Lower lobe of right lung (tissue), 2 donors: Measurements from ENCODE around the gene NEK8. TPM values are rescaled to one million over a fixed set of nuclear protein-coding genes. Genes with fewer than 3 reads are reported as not detected.

ENCODE experiments used
- ATAC-seq, 2 donors: fragments of 200-7000 bp; cut with Tn5 transposase; one replicate each; pipeline ENCODE4 v1.9.1; 2020 to 2022; ENCODE audit warnings: mild to moderate bottlenecking in 2 of 2, moderate library complexity in 2 of 2
- DNase-seq: peaks from one replicate; pipeline ENCODE4 v3.0.0-alpha.2; 2020
- H3K27ac ChIP-seq: fragments of 200-600 bp; one replicate; pipeline ENCODE4 v1.8.0; 2022
- H3K27me3 ChIP-seq: fragments of 200-600 bp; one replicate; pipeline ENCODE4 v1.8.0; 2022; ENCODE audit warnings: low read depth
- H3K36me3 ChIP-seq: fragments of 200-600 bp; one replicate; pipeline ENCODE4 v1.8.0; 2022; ENCODE audit warnings: mild to moderate bottlenecking
- H3K4me1 ChIP-seq: fragments of 200-600 bp; one replicate; pipeline ENCODE4 v1.8.0; 2022
- H3K4me3 ChIP-seq: fragments of 200-600 bp; one replicate; pipeline ENCODE4 v1.8.0; 2022; ENCODE audit warnings: mild to moderate bottlenecking
- H3K9me3 ChIP-seq: fragments of 200-600 bp; one replicate; pipeline ENCODE4 v1.8.0; 2022
- intact Hi-C: fragments of 100-400 bp; cut with DNase I; formaldehyde crosslinking; loops from one replicate; pipeline ENCODE4 v1.11.0; 2022
- total RNA-seq: library from RNA; stranded (reverse); fragmentation: NEBNext Ultra II Directional; extraction: Animal tissue kit (Norgen Biotek cat#: 25700); gene quantifications from one replicate; pipeline ENCODE4 v1.2.1, GENCODE V29; 2021
- TF ChIP-seq, protein P1 (sequence below): fragments of 200-600 bp; IDR thresholded peaks from one replicate; pipeline ENCODE4 v1.8.0; 2022; ENCODE audit warnings: antibody characterized with exemption, mild to moderate bottlenecking
- donor health status: DM: no; HTN: yes; CAD: no; lungs with severe emphysema.

Gene NEK8
- total RNA-seq, 1 donor from 2014 or later, result 11.3 TPM

- ATAC-seq (no peak), DNase-seq (no peak)
- peak overlapping the region; percentile 14 for H3K4me3 ChIP-seq
- H3K27ac ChIP-seq, result peak overlapping the region; percentile 94
- H3K4me1 ChIP-seq, result peaks cover 77% of the 10 kb centered on the region
- intact Hi-C loops, result no loop called here
- no peaks in the 10 kb centered on the region for H3K27me3 ChIP-seq
- no peaks in the 10 kb centered on the region for H3K9me3 ChIP-seq
- TF ChIP-seq, protein P1, sequence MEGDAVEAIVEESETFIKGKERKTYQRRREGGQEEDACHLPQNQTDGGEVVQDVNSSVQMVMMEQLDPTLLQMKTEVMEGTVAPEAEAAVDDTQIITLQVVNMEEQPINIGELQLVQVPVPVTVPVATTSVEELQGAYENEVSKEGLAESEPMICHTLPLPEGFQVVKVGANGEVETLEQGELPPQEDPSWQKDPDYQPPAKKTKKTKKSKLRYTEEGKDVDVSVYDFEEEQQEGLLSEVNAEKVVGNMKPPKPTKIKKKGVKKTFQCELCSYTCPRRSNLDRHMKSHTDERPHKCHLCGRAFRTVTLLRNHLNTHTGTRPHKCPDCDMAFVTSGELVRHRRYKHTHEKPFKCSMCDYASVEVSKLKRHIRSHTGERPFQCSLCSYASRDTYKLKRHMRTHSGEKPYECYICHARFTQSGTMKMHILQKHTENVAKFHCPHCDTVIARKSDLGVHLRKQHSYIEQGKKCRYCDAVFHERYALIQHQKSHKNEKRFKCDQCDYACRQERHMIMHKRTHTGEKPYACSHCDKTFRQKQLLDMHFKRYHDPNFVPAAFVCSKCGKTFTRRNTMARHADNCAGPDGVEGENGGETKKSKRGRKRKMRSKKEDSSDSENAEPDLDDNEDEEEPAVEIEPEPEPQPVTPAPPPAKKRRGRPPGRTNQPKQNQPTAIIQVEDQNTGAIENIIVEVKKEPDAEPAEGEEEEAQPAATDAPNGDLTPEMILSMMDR, result no peak
- H3K36me3 ChIP-seq, result peaks cover 43% of the 10 kb centered on the region
Measured at GRCh38 chr17:28747801-28748750, 19.5 kb downstream of the NEK8 start.

DNA sequence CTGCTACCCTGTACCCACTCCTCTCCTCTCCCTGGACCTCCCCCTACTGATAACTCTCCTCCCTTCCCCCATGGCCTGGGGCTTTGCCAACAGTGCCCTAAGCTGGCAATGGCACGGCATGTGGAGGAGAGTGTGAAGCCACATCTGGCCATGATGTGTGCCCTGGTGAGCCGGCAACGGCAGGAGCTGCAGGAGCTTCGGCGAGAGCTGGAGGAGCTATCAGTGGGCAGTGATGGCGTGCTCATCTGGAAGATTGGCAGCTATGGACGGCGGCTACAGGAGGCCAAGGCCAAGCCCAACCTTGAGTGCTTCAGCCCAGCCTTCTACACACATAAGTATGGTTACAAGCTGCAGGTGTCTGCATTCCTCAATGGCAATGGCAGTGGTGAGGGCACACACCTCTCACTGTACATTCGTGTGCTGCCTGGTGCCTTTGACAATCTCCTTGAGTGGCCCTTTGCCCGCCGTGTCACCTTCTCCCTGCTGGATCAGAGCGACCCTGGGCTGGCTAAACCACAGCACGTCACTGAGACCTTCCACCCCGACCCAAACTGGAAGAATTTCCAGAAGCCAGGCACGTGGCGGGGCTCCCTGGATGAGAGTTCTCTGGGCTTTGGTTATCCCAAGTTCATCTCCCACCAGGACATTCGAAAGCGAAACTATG, 20.4 kb downstream of the NEK8 start:
- peaks cover 43% of the 10 kb centered on the region for H3K36me3 ChIP-seq
- H3K27ac ChIP-seq, result peak overlapping the region; percentile 94
- H3K9me3 ChIP-seq, result no peaks in the 10 kb centered on the region
- DNase-seq (no peak), ATAC-seq (no peak)
- TF ChIP-seq, protein P1, result no peak
- intact Hi-C loops, result no loop called here
- H3K4me1 ChIP-seq, result peaks cover 72% of the 10 kb centered on the region
- H3K4me3 ChIP-seq, result no peak overlapping the region
- H3K27me3 ChIP-seq, result no peaks in the 10 kb centered on the region

DNA sequence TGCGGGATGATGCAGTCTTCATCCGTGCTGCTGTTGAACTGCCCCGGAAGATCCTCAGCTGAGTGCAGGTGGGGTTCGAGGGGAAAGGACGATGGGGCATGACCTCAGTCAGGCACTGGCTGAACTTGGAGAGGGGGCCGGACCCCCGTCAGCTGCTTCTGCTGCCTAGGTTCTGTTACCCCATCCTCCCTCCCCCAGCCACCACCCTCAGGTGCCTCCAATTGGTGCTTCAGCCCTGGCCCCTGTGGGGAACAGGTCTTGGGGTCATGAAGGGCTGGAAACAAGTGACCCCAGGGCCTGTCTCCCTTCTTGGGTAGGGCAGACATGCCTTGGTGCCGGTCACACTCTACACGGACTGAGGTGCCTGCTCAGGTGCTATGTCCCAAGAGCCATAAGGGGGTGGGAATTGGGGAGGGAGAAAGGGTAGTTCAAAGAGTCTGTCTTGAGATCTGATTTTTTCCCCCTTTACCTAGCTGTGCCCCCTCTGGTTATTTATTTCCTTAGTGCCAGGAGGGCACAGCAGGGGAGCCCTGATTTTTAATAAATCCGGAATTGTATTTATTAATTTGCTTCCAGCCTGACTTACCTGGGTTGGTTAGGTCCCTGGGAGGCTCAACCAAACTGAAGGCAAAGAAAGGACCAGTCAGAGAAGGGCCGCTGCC, 21.1 kb downstream of the NEK8 start:
- Histone ChIP-seq H3K4me3 (no peak overlapping the region), H3K36me3 (peaks cover 43% of the 10 kb centered on the region), H3K27me3 (no peaks in the 10 kb centered on the region), H3K9me3 (no peaks in the 10 kb centered on the region), H3K27ac (peak overlapping the region; percentile 94), H3K4me1 (peaks cover 66% of the 10 kb centered on the region)
- ATAC-seq, result no peak
- DNase-seq, result no peak
- intact Hi-C loops, result no loop called here
- TF ChIP-seq, protein P1, result no peak

- Histone ChIP-seq H3K27ac (peak overlapping the region; percentile 25), H3K36me3 (peaks cover 43% of the 10 kb centered on the region), H3K9me3 (no peaks in the 10 kb centered on the region), H3K4me3 (no peak overlapping the region), H3K4me1 (peaks cover 59% of the 10 kb centered on the region), H3K27me3 (no peaks in the 10 kb centered on the region)
- intact Hi-C loops, result no loop called here
- DNase-seq, result peak; percentile 97
- TF ChIP-seq, protein P1, result peak; percentile 100
- peak; percentile 72 to 84 for ATAC-seq
Measured at GRCh38 chr17:28750178-28751047, 21.8 kb downstream of the NEK8 start.
